ENCODE measurements around the gene MGAT4A. TPM values are rescaled to one million over a fixed set of nuclear protein-coding genes. Genes with fewer than 3 reads are reported as not detected.

The MGAT4A gene
- total and polyA plus RNA-seq, 2 donors: 8.7 to 23.8 TPM

DNA sequence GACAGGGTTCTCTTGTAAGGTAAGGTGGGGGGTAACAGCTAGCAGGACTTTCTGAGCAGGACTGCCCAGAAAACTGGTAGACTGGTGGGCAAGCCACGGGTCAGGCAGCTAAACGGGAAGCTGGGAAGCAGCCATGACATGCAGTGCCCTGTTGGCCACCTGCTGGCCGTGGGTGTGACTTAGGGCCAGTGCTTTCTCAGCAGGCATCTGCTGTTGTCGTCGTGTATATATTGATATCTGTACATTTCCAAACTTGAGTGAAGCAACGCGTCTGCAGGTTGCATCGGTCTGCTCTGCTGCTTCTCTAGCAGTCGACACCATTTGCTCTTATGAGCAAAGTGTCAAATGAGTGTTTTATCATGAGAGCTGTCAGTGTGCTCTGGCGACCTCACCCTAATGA is 153.6 kb downstream of the MGAT4A start:
- Histone ChIP-seq H3K36me3 (ENCODE audit: insufficient read depth) (no peaks in the 10 kb centered on the region), H3K4me3 (ENCODE audit: low read depth, low read length) (no peak overlapping the region), H3K4me1 (ENCODE audit: insufficient read depth) (no peaks in the 10 kb centered on the region), H3K27ac (ENCODE audit: low read depth) (no peak overlapping the region)
- WGBS: 74% methylated on average over 10 of the region's 10 CpGs
- no peak for DNase-seq (ENCODE audit: extremely low spot score)

DNA sequence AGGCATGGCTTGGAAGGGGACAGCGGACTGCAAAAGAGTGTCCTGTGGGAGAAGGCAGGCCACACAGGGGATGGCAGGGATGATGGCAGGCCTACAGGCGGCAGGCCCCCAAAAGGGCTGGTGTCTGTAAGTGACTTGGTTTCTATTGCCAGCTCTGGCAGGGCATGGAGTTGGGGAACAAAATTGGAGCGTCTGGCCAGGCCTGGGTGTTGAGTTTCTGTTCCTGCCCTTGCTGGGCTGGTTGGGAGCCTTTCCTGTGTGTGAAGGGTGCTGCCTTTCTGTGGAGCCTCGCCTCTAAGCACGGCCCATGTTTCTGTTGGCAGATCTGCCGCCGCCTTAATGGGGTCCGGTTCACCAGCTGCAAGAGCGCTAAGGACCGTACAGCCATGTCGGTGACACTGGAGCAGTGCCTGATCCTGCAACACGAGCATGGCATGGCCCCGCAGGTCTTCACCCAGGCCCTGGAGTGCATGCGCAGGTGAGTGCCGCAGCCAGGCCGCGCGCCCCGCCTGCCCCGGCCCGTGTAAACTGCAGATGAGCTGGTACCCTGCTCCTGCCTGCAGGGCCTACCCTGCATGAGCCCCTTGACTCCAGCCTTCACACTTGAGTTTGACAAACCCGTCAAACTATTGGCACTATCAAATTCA is 154.1 kb downstream of the MGAT4A start:
- Histone ChIP-seq H3K4me1 (ENCODE audit: insufficient read depth) (no peaks in the 10 kb centered on the region), H3K27ac (ENCODE audit: low read depth) (no peak overlapping the region), H3K4me3 (ENCODE audit: low read depth, low read length) (no peak overlapping the region), H3K36me3 (ENCODE audit: insufficient read depth) (no peaks in the 10 kb centered on the region)
- WGBS: 93% methylated on average over 22 of the region's 22 CpGs
- DNase-seq (ENCODE audit: extremely low spot score): no peak

DNA sequence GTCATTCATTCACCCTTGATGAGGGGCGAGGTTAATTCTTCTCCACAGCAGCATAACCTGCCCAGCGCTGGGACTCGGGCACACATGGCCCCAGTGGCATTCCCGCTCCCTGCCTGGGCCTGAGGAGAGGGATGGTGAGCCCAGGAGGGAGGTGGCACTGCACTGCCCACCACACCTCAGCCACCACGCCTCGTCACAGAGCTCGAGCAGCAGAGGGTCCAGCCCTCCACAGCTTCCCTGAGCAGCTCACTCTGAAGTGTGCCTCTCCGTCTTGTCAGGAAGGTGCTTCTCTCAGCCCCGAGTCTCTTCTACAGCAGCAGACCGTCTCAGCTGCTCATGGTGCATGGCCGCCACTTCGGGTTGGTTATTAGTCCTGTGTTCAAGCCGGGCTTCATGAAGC is 157.5 kb downstream of the MGAT4A start:
- Histone ChIP-seq H3K27ac (ENCODE audit: low read depth) (no peak overlapping the region), H3K4me3 (ENCODE audit: low read depth, low read length) (no peak overlapping the region), H3K36me3 (ENCODE audit: insufficient read depth) (no peaks in the 10 kb centered on the region), H3K4me1 (ENCODE audit: insufficient read depth) (no peaks in the 10 kb centered on the region)
- no peak for DNase-seq (ENCODE audit: extremely low spot score)
- WGBS: 82% methylated on average over 13 of the region's 13 CpGs

DNA sequence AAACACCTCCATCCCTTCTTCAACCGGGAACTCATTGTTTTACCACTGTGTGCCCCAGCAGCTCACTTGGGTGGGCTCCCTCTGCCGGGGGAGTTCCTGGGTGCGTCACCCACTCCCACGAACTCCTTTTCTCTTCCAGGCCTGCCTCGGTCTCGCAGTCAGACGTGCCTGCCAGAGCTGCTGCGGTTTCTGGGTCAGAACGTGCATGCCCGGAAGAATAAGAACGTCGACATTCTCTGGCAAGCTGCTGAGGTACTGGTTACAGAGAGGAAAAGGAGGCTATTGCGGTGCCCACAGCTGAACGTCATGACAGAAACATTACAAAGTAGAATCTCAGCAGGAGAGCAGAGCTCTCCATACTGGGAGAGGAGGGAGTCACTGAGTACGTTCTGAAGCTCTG is 158.3 kb downstream of the MGAT4A start:
- no peaks in the 10 kb centered on the region for H3K36me3 ChIP-seq (ENCODE audit: insufficient read depth)
- 73% methylated on average over 15 of the region's 15 CpGs for WGBS

DNA sequence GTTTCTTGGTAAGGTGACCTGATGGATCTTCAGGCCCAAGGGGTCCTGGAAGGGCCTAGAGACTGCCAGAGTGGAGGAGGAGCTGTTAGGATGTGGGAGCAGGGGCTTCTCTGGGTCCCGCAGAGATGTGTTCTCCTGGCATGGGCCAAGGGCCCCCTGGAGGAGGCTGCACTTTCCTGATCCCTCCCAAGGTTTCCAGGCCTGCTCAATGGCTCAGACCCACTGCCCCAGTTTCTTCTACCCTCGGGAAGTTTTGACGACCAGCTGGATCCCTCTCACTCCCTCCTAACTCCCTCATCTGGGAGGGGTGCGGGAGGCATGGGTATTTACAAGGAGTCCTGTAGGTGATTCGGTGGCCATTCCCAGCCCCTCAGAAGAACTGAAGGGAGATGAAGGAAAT is 158.7 kb downstream of the MGAT4A start:
- H3K36me3 ChIP-seq (ENCODE audit: insufficient read depth): no peaks in the 10 kb centered on the region
- 63% methylated on average over 5 of the region's 5 CpGs for WGBS

More for the DNA sequence above, 158.3 kb downstream of the MGAT4A start:
- Histone ChIP-seq H3K4me1 (ENCODE audit: insufficient read depth) (no peaks in the 10 kb centered on the region), H3K4me3 (ENCODE audit: low read depth, low read length) (no peak overlapping the region), H3K27ac (ENCODE audit: low read depth) (no peak overlapping the region)
- no peak for DNase-seq (ENCODE audit: extremely low spot score)

DNA sequence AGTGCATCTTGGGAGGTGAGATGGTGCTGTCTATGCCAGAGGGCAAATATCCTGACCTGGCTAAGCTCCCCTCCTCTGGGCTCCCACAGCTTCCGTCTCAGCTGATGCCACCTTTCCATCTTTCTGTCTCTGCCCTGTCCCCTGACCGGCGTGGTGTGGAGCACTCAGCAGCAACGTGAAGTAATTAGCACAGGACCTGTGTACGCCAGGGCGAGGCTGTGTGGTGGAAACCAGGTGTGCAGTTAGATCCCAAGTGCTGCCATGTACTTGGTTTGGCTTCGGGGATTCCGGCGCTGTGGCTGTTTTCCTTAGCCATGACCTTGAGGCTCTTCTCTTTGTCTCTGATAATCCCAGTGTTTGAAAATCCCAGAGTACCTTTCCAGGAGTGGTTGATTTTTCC is 159.1 kb downstream of the MGAT4A start:
- DNase-seq (ENCODE audit: extremely low spot score): no peak
- no peak overlapping the region for H3K27ac ChIP-seq (ENCODE audit: low read depth)
- H3K36me3 ChIP-seq (ENCODE audit: insufficient read depth): no peaks in the 10 kb centered on the region
- no peak overlapping the region for H3K4me3 ChIP-seq (ENCODE audit: low read depth, low read length)
- H3K4me1 ChIP-seq (ENCODE audit: insufficient read depth): no peaks in the 10 kb centered on the region
- WGBS: 91% methylated on average over 9 of the region's 9 CpGs

More for the DNA sequence above, 158.7 kb downstream of the MGAT4A start:
- no peak for DNase-seq (ENCODE audit: extremely low spot score)
- no peaks in the 10 kb centered on the region for H3K4me1 ChIP-seq (ENCODE audit: insufficient read depth)
- H3K27ac ChIP-seq (ENCODE audit: low read depth): no peak overlapping the region
- no peak overlapping the region for H3K4me3 ChIP-seq (ENCODE audit: low read depth, low read length)

DNA sequence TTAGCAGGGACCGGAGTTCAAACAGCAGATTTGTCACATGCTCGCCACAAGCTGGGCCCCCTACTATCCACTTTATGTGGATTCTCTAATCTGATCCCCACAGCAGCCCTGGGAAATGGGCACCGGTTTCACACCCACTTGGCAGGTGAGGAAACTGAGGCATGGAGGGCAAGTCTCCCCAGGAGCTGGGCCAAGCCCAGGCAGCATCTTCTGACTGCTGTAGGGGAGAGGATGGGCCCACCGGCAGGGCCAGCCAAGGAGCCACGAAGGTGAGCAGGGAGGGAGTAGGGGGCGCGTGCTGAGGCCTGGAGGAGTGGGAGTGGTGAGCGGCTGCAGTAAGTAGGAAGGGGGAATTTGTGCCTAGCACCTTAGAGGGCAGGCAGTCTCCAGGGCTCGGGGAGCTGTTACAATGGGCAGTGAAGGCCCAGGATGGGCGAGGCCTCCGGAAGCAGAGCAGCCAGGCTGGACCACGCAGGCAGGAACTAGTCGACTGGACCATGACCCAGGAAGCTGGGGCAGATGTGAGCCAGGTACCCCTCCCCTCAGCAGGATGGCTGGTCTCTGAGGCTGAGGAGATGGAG is 159.7 kb downstream of the MGAT4A start:
- H3K4me3 ChIP-seq (ENCODE audit: low read depth, low read length): no peak overlapping the region
- no peak for DNase-seq (ENCODE audit: extremely low spot score)
- no peaks in the 10 kb centered on the region for H3K4me1 ChIP-seq (ENCODE audit: insufficient read depth)
- H3K36me3 ChIP-seq (ENCODE audit: insufficient read depth): no peaks in the 10 kb centered on the region
- no peak overlapping the region for H3K27ac ChIP-seq (ENCODE audit: low read depth)
- WGBS: 93% methylated on average over 13 of the region's 13 CpGs

DNA sequence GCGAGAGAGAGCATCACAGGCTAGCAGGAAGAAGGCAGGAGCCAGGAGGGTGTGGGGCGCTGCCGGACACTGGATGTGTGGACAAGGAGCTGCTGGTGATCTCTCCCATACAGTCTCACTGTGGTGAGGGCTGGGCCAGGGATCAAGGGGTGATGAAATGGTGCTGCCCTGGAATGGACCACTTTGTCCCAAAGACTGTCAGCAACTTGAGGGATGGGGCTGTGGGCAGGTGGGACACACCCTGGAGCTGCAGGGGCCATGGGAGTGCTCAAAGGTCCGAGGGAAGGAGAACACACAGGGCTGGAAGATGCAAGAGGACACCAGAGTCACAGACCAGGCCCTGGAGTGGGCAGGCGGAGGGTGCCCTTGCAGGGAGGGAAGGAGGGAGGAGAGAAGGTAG is 160.6 kb downstream of the MGAT4A start:
- Histone ChIP-seq H3K4me3 (ENCODE audit: low read depth, low read length) (no peak overlapping the region), H3K4me1 (ENCODE audit: insufficient read depth) (no peaks in the 10 kb centered on the region), H3K36me3 (ENCODE audit: insufficient read depth) (no peaks in the 10 kb centered on the region), H3K27ac (ENCODE audit: low read depth) (no peak overlapping the region)
- DNase-seq (ENCODE audit: extremely low spot score): no peak
- 94% methylated on average over 5 of the region's 5 CpGs for WGBS

DNA sequence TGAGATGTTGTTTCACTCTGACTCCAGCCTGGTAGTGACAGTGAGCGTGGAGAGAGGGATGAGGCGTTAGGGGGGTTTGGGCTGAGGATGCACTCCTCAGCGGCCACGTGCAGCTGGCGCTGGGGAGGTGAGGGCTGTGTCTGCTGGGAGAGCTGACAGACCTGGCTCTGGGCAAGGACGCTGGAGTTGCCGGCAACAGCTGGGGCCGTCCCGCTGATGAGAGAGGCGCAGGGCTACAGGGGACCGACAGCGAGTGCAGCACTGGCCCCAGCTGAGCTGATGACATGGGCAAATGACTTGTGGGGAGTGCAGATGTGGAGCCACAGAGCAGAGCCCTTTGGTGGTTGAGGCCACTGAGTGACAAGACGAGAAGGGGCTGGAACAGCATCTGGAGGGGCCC is 161.0 kb downstream of the MGAT4A start:
- H3K36me3 ChIP-seq (ENCODE audit: insufficient read depth): no peaks in the 10 kb centered on the region
- no peak overlapping the region for H3K27ac ChIP-seq (ENCODE audit: low read depth)
- no peak overlapping the region for H3K4me3 ChIP-seq (ENCODE audit: low read depth, low read length)
- DNase-seq (ENCODE audit: extremely low spot score): no peak
- 95% methylated on average over 13 of the region's 13 CpGs for WGBS
- H3K4me1 ChIP-seq (ENCODE audit: insufficient read depth): no peaks in the 10 kb centered on the region

DNA sequence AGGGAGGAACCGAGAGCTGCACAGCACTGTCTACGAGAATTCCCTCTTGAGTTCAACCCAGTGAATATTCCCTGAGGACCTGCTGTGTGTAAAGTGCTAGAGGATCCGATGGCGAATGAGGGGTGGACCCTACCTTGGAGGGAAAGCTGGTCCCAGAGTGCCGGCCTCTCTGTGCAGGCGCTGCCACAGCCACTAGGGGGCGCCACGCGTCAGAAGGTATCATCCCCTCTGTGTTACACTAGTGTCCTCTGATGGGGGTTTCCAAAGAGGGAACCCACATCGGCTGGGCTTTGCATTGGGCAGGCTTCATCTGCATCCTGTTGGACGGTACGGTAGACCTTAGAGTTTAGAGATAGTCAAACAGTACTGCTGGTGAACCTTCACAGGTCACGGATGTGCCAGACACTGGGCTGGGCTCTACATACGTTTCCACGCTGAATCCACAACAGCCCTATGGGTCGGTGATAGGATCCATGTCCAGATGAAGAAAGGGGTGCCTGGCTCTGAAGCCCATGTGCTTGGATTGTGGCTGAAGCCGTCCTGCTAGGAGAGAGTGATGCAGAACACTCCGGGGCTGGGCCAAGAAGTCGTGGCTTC is 161.6 kb downstream of the MGAT4A start:
- no peak for DNase-seq (ENCODE audit: extremely low spot score)

More for the DNA sequence above, 161.6 kb downstream of the MGAT4A start:
- Histone ChIP-seq H3K4me1 (ENCODE audit: insufficient read depth) (no peaks in the 10 kb centered on the region), H3K36me3 (ENCODE audit: insufficient read depth) (no peaks in the 10 kb centered on the region), H3K4me3 (ENCODE audit: low read depth, low read length) (no peak overlapping the region), H3K27ac (ENCODE audit: low read depth) (no peak overlapping the region)
- 70% methylated on average over 19 of the region's 19 CpGs for WGBS

Other genes starting within 250 kb of the MGAT4A start
- 54.2 TPM for gene COA5, start 122.6 kb downstream of the MGAT4A start, total RNA-seq
- gene COA5, start 122.6 kb downstream of the MGAT4A start, polyA plus RNA-seq: 37.3 TPM
- gene UNC50, start 122.5 kb downstream of the MGAT4A start, total RNA-seq: 44.0 TPM
- gene UNC50, start 122.5 kb downstream of the MGAT4A start, polyA plus RNA-seq: 47.5 TPM
- gene CRACDL, start 205.1 kb upstream of the MGAT4A start, total RNA-seq: 2.4 TPM
- gene CRACDL, start 205.1 kb upstream of the MGAT4A start, polyA plus RNA-seq: 6.2 TPM

All from urinary bladder (tissue), 4 donors.